ENCODE data around the gene HPD.

The HPD gene

DNA sequence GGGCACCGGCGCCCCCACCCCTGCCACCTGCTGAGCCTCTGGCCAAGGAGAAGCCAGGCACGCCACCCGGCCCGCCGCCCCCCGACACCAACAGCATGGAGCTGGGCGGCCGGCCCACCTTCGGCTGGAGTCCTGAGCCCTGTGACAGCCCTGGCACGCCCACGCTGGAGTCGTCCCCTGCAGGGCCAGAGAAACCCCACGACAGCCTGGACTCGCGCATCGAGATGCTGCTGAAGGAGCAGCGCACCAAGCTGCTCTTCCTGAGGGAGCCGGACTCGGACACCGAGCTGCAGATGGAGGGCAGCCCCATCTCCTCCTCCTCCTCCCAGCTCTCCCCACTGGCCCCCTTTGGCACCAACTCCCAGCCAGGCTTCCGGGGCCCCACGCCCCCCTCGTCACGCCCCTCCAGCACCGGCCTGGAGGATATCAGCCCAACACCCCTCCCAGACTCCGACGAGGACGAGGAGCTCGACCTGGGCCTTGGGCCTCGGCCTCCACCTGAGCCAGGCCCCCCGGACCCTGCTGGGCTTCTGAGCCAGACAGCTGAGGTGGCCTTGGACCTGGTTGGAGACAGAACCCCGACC lies 48.3 kb downstream of the HPD start:
- no peak for DNase-seq

DNA sequence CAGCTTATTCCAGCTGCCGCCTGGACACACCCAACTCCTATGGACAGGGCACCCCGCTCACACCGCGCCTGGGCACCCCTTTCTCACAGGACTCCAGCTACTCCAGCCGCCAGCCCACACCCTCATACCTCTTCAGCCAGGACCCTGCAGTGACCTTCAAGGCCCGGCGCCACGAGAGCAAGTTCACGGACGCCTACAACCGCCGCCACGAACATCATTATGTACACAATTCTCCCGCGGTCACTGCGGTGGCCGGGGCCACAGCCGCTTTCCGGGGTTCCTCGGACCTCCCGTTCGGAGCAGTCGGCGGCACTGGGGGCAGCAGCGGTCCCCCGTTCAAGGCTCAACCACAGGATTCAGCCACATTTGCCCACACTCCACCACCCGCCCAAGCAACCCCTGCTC lies 48.9 kb downstream of the HPD start:
- DNase-seq, result no peak

DNA sequence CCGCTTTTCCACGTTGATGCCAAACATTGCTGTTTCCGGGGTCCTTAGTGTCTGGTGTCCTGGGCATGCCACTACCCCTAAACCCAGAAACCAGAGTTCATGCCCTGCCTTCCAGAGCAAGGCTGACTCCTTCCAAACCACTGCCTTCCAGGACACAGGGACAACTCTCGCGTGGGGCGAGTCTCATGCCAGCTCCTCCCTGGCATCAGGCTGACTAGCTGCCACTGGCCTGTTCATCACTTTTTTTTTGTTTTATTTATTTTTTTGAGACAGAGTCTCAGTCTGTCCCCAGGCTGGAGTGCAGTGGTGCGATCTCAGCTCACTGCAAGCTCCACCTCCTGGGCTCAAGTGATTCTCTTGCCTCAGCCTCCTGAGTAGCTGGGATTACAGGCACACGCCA lies 50.0 kb downstream of the HPD start:
- DNase-seq, result no peak

DNA sequence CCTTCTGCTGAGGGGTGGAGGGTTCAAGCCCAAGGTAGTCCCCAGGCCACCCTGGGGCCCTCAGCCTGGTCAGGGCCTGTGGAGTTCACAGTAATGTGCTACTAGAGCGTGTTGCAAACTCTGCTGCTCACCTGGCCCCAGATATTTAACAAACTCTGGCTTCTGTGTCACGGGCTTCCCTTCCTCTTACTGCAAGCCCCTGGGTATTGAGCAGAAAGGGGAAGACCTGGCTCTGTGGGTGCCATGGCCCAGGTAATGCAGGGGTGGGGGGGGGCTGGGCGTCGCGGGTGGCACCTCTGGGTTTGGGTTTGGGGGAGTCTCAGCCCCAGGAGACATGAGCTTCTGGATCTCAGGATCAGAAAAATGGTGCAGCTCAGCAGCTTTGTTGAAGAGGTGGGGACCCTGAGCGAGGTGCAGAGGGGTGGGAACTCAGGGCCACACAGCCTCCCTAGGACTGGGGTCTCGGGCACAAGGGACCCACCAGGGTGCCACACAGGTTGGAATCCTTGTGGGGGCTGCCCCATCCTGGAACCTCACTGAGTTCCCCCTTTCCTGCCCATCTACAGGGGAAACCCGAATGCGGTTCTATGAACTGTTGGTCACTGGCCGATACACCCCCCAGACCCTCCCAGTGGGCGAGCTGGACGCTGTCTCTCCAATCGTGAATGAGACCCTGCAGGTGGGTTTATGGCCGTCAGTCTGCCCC lies 50.9 kb downstream of the HPD start:
- DNase-seq, result no peak

DNA sequence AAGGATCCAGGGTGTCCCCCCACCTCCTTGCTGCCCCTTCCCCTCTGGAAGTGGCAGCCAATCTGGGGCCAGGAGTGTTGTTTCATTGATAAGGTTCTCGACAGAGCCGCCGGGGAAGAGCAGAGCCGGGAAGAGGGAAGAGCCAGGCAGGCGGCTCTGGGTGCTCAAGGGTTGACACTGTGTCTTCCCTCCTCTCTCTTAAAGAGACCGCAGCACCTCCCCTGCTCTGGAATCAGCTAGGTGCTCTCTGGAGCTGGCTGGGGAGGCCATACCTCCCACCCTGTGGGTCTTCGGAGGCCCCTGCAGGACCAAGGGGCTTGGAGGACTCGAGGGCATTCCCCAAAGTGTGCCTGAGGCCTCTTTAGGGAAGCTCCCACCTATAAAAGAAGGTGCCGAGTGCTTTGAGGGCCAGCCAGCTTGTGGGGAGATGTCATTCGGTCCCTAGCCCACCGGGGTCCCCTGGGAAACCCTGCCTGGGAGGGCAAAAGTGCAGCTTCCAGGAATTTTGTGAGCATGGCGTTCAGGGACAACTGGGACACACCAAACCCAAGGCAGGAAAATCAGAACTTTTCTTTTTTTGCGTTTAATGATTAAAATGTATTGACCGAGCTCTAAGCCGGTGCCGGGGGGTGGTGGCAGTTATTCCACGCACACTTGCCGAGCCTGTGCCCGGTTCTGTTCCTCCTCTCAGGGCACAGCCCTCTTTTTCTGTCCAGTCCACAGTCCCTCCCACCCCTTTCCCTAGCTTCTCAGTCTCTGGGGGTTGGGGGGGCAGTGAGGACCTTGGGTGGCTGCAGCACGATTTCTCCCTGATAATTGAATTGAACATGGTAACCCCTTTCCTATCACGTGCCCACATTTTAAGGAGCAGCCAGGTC lies 51.9 kb downstream of the HPD start:
- DNase-seq, result no peak

DNA sequence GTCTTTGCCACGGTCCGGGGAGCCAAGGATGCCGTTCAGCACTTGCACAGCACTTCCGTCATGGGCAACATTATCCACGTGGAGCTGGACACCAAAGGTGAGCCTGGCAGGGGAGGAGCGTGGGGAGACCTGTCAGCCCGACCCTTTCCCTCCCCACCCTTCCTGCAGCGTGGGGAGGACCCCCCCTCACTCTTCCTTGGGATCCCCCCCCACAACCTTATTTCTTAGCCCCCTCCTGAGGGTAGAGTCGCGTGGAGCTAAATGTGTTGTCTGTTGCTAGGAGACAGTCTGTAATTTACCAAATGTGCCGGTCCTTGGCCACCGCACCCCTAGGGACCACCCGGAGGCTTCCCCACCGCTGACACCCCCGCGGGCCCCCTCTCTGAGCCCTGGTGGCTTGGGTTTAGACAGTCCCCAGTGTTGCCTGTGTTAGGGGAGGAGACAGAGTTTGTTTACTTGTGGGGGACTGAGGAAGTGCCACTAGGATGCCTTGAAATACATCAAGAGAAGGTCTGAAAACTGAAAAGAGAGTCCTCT lies 52.6 kb downstream of the HPD start:
- DNase-seq, result no peak

DNA sequence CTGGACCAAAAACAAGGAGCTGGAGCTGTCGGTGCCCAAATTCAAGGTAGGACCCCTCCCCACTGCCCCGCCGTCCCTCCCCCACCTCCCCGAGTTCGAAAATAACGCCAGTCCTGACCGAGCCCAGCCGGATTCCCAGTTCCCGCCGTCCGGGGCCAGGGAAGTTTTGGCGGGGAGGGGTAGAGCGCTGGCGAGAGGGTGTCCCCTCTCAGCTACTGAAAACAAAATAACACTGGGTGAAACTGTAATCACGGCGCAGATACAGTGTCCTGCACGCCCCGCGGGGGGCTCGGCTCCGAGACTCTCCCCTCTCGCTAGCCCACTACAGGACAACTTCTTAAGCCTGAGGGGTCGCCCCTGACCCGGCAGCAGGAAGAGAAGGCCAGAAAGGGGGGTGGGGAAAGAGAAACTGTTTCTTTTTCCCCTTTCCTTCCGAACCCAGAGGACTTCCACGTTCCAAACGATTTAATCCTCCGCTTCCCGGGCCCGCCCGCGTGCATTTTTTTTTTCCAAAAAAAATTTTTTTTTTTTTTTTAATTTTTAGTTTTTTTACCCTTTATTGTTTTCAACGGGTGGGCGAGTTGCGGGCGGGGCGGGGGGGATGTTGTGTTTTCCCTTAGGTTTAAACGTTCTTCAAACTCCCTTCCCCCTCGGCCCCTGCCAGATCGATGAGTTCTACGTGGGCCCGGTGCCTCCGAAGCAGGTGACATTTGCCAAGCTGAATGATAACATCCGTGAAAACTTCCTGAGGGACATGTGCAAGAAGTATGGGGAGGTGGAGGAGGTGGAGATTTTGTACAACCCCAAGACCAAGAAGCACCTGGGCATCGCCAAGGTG lies 53.3 kb downstream of the HPD start:
- DNase-seq, result no peak

DNA sequence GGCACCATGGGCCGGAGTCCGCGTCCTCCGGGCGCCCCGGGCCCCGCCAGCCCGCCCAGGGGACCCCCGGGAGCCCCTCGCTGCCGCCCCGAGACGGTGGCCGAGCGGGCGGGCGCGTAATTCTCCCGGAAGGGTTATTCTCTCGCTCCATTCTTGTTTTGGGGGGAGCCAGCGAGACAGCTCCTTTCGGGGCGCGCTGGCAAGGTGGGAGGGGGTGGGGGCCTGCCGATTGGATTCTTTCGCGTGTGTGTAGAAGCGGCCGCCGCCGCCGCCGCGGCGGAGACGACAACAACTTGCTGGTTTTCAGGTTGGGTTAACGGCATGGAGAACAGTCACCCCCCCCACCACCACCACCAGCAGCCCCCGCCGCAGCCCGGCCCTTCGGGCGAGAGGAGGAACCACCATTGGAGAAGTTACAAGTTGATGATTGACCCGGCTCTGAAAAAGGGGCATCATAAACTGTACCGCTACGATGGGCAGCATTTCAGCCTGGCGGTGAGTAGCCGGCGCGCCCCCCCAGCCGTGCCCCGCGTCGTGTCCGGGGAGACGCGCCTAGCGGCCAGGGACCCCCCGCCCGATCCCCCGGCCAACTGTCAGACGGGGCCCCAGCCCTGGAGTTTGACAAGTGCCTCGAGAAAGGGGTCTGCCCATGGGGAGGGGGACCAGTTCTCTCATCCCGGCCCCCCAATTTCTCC lies 54.1 kb downstream of the HPD start:
- peak; percentile 53 for DNase-seq

DNA sequence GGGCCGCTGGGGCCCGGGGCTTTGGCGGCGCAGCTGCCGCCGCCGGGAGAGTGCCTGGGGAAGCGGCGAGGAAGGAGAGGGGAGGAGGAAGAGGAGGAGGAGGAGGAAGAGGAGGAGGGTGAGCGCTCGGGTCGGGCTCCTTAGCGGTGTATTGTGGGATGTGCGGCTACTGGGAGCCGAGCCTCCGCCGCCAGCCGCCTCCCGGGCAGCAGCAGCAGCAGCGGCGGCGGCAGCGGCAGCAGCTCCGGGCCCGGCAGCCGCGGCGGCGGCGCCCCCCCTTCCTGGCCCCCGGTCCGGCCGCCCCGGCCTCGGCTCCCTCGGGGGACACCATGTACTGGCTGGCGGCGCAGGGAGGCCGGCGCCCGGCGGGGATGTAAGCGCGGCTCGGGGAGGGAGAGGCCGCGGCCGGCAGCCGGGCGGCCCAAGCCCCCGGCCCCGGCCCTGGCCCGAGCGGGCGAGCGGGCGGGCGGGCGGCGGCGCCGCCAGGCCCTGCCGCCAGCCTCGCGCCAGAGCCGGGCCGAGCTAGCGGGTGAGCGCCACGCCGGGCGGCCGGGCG lies 54.7 kb downstream of the HPD start, which contains the start of gene SETD1B:
TSS of gene SETD1B (plus strand) at position 149 of the 556 bp plus-strand sequence. CDS start 729 bp downstream, outside the sequence.
- peak; percentile 62 for DNase-seq

DNA sequence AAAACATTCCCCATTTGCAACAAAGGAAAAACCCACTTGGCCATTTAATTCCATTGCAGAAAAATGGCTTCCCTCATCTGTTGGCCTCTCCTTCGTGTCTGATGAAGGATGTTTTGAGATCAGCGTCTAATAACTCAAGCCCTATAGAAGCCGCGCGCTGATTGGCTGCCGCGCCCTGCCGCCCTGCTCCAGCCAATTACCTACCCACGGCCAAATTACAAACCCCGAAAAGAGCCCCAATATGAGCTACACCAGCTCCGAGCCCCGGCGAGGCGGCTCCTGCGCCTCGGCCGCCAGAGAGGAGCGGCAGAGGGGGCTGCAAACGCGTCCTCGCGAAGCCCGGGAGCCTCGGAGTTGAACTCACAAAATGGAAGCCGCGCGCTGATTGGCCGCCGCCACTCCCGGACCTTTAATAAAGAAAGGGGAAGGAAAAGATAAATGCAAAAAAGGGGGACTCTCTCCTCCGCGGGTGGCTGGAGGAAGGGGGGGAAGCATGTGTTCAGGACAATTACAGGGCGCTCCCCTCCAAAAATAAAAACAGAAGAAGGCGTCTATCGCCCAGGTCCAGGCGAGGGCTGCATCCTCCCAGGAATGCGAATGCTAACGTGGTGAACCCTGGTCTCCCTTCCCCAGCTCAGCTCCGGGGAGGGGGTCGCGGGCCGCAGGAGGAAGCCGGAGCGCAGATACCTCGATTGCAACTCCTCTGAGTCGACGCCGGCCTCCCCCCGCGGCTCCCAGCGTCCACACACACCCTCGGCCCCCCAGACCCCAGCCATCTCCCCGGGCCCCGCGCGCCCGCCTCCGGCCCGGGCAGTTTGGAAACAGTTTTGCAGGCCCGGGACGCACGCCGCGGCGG lies 55.6 kb downstream of the HPD start:
- peak; percentile 87 for DNase-seq

DNA sequence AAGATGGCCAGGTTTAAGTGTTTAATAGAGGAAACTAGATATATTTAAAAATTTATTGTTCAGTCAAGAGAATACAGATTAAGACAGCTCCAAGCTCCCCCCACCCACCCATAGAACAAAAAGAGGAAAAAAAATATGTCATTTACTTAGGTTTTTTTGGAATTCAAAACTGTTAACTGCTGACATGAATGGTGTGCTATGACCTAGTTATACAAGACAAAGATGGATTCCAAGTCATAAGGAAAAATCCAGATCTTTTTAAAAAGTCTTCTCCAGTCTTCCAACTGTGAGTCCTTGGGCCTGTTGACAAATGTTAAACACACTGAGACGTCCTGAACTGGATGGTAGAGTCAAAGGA lies 56.2 kb downstream of the HPD start:
- no peak for DNase-seq

DNA sequence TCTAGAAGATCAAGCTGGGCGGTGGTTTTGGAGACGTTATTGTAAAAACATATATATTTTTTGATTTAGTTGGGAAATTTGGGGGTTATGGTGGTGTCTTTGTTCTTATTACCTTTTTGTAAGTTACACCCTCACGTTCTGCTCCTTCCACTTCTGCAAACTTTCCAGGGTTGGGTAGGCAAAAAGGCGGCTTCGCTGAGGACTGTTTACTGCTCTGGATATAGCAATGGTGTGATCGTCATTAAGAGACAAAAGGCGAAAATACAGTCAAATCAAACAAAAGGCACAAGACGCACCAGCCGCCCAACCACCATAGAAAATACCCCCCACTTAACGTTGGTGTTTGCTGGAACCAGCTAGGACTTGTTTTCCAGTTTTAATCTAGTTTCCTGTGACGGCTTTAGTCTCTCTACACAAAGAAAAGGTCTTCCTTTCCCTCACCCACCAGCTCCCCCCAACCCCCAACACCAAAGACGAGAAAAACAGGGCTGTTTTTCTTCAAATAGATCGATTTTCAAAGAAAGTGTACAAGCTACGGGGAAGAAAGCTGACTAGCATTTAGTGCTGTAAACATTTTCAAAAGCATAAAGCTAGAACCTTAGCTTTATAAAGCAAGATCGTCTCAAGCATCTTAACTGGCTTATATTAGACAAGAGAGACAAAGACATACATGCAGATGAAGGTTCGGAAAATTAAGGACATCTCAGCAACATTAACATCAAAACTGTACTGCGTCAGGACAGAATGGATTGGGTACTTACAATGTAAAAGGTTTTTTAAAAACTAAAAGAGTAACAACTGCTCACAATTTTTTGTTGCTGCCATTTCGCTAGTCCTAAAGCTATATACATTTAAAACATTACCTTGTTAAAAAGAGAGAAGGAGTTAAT lies 56.8 kb downstream of the HPD start:
- no peak for DNase-seq

DNA sequence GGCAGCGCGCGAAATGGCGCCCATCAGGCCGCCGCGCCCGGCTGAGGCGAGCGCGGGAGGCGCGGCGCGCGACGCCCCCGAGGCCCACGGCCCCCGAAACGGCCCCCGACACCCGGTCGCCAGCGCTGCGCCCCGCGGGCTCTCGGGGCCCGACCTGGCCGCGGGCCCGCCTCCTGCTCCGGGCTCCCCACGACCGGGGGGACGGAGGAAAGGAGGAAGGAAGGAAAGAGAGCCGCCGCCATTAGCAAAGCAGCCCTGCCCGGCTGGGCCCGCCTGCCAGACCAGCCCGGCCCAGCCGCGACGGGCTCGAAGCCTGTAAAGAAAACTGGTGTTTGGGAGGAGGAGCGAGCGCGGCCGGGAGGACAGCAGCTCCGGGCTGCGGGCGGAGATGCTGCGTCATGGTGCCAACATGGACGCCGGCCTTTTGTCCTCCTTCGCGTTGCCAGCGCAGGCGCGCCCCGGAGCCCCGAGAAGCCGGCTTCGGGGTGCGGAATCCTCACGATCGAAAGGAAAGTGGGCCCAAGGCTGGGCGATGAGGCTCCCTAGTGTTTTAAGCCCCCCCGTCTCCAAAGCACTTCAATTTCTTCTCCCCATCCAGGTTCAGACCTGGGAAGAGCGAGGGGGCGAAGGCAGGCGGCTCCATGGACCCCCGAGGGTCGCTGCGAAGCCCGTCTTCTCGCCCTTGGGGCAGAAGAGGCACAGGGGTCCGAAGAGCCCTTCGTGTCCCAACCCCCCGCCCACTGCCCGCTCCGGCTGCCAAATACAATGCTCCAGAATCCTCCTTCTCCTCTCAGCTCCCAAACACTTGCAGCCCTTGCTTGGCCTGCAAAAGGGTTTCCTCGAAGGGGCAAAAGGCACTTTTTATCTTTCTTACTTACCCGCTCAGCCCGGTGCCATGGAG lies 57.7 kb downstream of the HPD start:
- DNase-seq, result peak; percentile 79

DNA sequence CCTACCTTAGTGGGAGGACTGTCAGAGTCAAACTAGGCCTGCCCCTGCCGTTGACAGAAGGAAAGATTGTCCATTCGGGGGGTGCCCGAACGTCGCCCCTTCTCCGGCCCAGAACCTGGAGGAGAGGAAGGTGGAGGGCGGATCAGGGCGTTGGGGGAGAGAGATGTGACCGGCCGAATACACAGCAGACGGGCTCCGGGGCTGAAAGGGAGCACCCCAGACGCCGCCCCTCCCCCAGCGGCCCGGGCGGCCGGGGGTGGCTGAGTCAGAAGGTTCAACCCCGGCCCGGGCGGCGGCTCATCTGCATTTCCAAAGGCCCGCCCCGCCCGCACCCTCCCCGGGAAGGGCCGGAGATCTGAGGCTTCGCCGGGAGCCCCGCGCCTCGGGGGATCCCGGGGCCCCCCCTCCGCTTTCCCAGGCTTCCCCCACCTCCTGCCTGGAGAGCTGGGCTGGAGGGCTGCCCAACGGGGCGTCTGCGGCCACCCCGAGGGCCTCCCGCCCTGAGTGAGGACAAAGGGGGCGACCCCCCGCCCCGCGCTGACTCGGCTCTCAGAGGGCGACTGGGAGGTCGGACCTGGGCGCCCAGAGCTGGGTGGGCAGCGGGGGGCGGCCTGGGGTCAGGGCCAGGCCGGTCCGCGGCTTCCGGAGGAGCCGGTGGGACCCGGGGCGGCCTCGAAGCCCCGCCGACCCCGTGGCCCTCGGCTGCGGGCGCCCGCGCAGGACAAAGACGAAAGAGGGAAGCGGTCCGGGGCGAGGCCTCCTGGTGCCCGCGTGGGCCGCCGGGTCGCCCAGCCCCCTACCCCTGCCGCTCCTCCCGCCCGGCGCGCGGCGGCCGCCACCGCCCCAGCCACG lies 58.6 kb downstream of the HPD start:
- peak; percentile 86 for DNase-seq

DNA sequence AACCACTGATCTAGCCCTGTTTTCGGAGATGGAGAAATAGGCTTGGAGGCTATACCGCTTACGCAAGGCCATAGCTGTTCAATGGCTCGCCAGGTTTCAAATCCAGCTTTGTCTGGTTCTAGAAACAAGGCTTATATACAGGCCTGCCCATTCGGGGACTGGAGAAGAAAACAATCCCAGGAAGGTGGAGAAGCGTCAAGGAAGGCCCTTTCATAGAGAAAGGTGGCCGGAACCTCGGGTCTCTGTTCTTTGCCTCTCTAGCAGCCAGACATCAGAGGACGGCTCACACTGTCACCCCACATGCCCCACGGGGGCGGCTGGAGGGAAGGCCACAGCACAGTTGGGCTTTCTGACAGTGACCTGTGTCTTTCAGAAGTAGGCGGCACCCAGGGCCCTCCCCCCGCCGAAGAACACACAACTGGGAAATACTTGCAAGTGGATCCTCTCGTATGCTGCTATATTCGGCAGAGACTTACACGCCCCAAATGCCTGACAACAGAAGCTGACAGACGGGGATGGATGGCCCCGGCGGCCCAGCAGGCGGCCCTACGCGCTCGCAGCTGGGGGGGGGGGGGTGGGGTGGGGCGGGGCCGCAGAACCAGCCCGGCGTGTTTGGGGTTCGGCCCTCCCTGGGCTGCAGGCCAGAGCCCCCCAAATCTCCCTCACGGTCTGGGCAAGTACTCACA lies 59.4 kb downstream of the HPD start:
- no peak for DNase-seq

DNA sequence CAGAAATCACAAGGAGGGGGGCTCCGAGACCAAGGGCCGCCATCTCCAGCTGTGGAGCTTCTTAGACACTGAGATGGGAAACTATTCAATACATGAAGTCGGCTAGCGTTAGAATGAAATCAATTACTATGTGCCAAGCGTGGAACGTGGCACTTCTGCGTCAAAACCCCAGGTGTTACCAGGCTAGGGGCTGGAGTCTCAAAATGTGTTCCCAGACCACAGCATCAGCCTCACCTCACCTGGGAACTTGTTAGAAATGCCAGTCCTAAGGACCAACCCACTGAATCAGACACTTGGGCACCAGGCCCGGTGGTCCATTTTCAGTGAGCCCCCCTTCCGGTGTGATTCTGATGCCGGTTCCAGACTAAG lies 59.9 kb downstream of the HPD start:
- DNase-seq, result no peak

Measured in activated CD4-positive, CD25-positive, alpha-beta regulatory T cell treated with anti-CD3 and anti-CD28 coated beads, Interleukin-2, amount 50 U/mL, for 72 hours (primary cell).